Fibroblast of lung (primary cell): Measurements from ENCODE around the gene PRLR.

Experiments
- EZH2 ChIP-seq: IDR thresholded peaks from 2 replicates; pipeline ENCODE4 v1.5.1; 2012; ENCODE audit warnings: low read length, control low read depth, mild to moderate bottlenecking; ENCODE audit errors: missing control alignments
- TF ChIP-seq, protein P1 (sequence below), 2 donors: IDR thresholded peaks in 1 of 2; conservative IDR thresholded peaks in 1 of 2; 1 replicate in 1 of 2; 2 replicates in 1 of 2; pipeline ENCODE4 v1.5.1; 2011 to 2012; ENCODE audit warnings: low read length in 2 of 2, control low read depth in 1 of 2, inconsistent platforms in 1 of 2, low read depth in 1 of 2, mild to moderate bottlenecking in 1 of 2

DNA sequence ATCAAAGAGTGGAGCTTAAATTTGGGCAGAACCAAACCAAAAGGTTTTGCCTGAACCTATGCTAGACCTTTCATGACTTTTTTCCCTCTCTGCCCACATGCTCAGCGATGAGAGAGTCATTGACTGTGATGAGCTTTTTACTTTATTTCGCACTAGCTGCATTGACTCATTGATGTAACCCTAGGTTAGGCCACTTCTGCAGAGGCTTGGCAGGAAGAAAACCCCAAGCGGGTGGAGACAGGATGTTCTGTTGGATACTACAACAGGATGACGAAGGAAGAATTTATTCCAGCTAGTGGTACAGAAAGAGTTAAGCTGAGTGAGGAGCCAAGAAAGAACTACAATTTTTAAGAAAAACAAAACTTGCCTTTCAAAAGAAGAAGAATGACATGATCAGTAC lies 201.0 kb downstream of the PRLR start:
- TF ChIP-seq EZH2, result no peak
- TF ChIP-seq, protein P1, sequence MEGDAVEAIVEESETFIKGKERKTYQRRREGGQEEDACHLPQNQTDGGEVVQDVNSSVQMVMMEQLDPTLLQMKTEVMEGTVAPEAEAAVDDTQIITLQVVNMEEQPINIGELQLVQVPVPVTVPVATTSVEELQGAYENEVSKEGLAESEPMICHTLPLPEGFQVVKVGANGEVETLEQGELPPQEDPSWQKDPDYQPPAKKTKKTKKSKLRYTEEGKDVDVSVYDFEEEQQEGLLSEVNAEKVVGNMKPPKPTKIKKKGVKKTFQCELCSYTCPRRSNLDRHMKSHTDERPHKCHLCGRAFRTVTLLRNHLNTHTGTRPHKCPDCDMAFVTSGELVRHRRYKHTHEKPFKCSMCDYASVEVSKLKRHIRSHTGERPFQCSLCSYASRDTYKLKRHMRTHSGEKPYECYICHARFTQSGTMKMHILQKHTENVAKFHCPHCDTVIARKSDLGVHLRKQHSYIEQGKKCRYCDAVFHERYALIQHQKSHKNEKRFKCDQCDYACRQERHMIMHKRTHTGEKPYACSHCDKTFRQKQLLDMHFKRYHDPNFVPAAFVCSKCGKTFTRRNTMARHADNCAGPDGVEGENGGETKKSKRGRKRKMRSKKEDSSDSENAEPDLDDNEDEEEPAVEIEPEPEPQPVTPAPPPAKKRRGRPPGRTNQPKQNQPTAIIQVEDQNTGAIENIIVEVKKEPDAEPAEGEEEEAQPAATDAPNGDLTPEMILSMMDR (conservative IDR thresholded peaks at IDR 0.05 in 1 of 2, IDR thresholded peaks at IDR 0.05 in 1 of 2; ENCODE audit: low read depth in 1 of 2, low read length in 2 of 2), result no peak
